Left ventricle myocardium inferior (tissue), 1 donor: Measurements from ENCODE around the gene TNFRSF8. TPM values are rescaled to one million over a fixed set of nuclear protein-coding genes. Genes with fewer than 3 reads are reported as not detected.

Source experiments
- DNase-seq: peaks from one replicate; pipeline ENCODE4 v3.0.0-alpha.2; 2020
- H3K27ac ChIP-seq: fragments of 200-600 bp; replicated peaks from 2 replicates; pipeline ENCODE4 v1.8.0; 2021
- H3K27me3 ChIP-seq: fragments of 200-600 bp; 2 replicates; pipeline ENCODE4 v1.8.0; 2021; ENCODE audit warnings: low read depth
- H3K36me3 ChIP-seq: fragments of 200-600 bp; 2 replicates; pipeline ENCODE4 v1.8.0; 2021
- H3K4me1 ChIP-seq: fragments of 200-600 bp; 2 replicates; pipeline ENCODE4 v1.8.0; 2021
- H3K4me3 ChIP-seq: fragments of 200-600 bp; 2 replicates; pipeline ENCODE4 v1.8.0; 2021; ENCODE audit warnings: mild to moderate bottlenecking, moderate library complexity
- H3K9me3 ChIP-seq: fragments of 200-600 bp; replicated peaks from 2 replicates; pipeline ENCODE4 v1.8.0; 2021
- intact Hi-C: fragments of 100-400 bp; cut with micrococcal nuclease; formaldehyde crosslinking; loops from one replicate; pipeline ENCODE4 v1.11.0; 2022
- total RNA-seq: library from RNA; stranded (reverse); fragmentation: NEBNext Ultra II Directional; extraction: Animal tissue kit (Norgen Biotek cat#: 25700); gene quantifications from one replicate; pipeline ENCODE4 v1.2.1, GENCODE V29; 2021
- TF ChIP-seq, protein P1 (sequence below): fragments of 200-600 bp; IDR thresholded peaks from 2 replicates; pipeline ENCODE4 v1.8.0; 2021; ENCODE audit warnings: antibody characterized with exemption, mild to moderate bottlenecking, borderline replicate concordance
- donor health status: DM: no; HTN: yes; CAD: no; lungs with severe emphysema.

TNFRSF8 gene
- total RNA-seq, 1 donor from 2014 or later: 0.82 TPM

DNA sequence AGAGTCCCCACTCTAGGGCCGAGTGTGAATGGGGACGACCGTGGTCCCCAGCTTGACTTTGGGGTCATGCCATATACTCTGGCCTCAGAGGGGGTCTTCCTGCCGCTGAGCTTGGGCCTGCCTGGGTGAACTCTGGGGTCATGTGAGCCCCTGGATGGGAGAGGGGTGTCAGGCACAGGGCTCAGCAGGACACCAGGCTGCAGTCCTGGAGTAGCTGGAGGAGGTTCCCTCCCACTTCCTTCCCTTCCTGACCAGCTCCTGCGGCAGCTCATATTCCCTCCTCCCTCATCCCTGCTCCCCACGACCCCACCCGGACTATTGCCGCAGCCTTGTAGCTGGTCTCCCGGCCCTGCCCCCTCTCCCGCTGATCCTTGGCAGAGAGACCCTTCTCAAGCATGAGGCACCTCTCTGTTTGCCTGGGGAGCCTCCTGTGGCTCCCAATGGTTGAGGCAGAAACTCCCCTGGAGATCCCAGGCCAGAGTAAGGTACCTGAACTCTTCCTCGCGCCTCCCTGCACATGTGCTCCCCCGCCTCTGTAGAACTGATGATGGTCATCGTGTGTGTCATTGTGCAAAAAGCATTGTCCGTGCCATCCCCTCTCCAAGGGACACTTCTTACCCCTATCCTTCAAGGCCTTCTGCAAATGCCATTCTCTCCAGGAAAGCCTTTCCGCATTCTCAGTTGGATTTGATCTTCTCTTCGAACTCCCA, 105.5 kb downstream of the TNFRSF8 start:
- Histone ChIP-seq H3K4me3 (peak overlapping the region; percentile 94), H3K27me3 (peaks cover 15% of the 10 kb centered on the region), H3K36me3 (no peaks in the 10 kb centered on the region), H3K4me1 (peaks cover 73% of the 10 kb centered on the region), H3K9me3 (no peaks in the 10 kb centered on the region), H3K27ac (peak overlapping the region; percentile 92)
- DNase-seq: no peak
- intact Hi-C loops: no loop called here
- TF ChIP-seq, protein P1, sequence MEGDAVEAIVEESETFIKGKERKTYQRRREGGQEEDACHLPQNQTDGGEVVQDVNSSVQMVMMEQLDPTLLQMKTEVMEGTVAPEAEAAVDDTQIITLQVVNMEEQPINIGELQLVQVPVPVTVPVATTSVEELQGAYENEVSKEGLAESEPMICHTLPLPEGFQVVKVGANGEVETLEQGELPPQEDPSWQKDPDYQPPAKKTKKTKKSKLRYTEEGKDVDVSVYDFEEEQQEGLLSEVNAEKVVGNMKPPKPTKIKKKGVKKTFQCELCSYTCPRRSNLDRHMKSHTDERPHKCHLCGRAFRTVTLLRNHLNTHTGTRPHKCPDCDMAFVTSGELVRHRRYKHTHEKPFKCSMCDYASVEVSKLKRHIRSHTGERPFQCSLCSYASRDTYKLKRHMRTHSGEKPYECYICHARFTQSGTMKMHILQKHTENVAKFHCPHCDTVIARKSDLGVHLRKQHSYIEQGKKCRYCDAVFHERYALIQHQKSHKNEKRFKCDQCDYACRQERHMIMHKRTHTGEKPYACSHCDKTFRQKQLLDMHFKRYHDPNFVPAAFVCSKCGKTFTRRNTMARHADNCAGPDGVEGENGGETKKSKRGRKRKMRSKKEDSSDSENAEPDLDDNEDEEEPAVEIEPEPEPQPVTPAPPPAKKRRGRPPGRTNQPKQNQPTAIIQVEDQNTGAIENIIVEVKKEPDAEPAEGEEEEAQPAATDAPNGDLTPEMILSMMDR: no peak

DNA sequence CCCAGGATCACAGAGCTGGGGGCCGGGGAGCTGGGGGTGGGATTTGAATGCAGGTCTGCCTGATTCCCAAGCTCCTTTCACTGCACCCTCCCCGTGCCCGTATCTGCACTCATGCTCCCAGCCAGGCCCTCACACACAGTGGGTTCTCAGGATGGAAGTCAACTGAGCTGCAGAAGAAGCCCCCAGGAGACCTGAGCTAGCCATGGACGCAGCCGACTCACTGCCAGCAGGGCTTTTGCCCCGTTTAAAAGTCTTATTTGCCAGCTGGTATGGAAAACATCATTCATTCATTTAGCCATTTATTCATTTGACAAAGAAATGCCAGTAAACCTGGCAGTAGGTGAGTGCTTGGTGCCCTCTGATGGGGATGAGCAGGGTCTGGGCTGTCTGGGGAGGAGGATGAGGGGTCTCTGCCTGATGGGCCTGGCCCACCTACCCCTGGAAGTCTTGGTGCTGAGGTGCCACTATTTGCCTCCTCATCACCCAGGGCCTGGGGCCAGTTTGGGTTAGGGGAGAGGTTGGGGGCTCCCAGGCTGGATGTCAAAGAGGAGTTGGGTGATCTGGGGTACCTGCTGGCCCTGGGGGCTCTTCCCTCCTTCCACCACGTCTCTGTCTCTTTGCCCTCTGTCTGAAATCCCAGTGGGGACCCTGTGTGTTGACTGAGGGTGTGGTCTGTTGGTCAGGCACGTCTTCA, 106.5 kb downstream of the TNFRSF8 start:
- H3K4me3 ChIP-seq: peak overlapping the region; percentile 94
- TF ChIP-seq, protein P1: no peak
- no peaks in the 10 kb centered on the region for H3K9me3 ChIP-seq
- H3K27me3 ChIP-seq: peaks cover 15% of the 10 kb centered on the region
- H3K4me1 ChIP-seq: peaks cover 81% of the 10 kb centered on the region
- intact Hi-C loops: no loop called here
- no peaks in the 10 kb centered on the region for H3K36me3 ChIP-seq
- DNase-seq: no peak
- peak overlapping the region; percentile 92 for H3K27ac ChIP-seq

DNA sequence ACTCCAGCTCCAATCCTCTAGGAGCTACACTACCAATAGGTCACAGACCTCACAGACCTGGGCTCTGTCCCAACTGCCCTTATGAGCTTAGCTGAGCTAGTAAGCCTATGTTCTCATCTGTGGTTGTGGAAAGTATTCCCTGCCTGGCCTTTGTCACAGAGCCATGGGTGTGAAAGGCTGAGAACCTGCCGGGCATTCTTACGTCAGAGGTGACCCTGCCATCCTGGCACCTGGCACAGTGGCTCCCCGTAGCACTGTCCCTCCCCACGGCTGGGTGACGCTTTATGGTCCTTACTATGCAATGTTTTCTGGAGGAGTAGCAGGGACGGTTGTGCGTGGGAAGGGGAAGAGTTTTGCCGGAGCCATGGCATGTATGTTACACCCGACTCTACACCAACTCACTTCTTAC, 107.2 kb downstream of the TNFRSF8 start:
- TF ChIP-seq, protein P1: no peak
- no peaks in the 10 kb centered on the region for H3K9me3 ChIP-seq
- H3K27me3 ChIP-seq: peaks cover 15% of the 10 kb centered on the region
- H3K36me3 ChIP-seq: no peaks in the 10 kb centered on the region
- peak overlapping the region; percentile 92 for H3K27ac ChIP-seq
- H3K4me3 ChIP-seq: peak overlapping the region; percentile 94
- H3K4me1 ChIP-seq: peaks cover 88% of the 10 kb centered on the region
- intact Hi-C loops: no loop called here
- DNase-seq: no peak

DNA sequence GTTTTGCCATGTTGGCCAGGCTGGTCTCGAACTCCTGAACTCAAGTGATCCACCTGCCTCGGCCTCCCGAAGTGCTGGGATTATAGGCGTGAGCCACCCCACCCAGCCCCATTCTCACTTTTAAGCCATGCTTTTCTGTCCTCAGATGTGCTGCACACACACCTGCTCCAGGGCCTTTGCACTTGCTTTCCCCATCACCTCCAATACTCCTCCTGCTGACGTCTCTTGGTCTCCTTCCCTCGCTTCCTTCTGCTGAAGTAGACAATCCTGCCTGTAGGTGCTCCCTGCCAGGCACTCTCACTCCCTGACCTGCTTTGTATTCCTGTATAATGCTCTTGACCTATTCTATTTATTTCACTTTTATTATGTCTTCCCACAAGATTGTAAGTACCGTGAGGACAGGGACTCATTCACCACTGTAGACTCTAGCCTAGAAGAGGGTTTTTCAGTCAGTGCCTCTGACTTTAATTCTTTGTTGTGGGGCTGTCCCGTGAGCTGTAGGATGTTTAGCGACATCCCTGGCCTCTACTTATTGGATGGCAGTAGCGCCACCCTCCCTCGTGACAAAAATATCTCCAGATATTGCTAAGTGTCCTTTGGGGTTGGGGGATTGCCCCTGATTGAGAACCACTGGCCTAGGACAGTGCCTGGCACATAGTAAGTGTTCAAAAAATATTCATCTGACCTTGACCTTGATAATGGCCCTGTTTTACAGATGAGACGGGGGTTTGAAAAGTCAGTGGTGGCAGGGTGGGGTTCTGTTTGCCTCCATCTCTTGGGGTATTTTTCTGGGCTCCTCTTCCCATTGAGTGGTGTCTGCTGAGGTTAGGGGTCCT, 108.3 kb downstream of the TNFRSF8 start:
- Histone ChIP-seq H3K27me3 (peaks cover 13% of the 10 kb centered on the region), H3K4me1 (peaks cover 97% of the 10 kb centered on the region), H3K36me3 (no peaks in the 10 kb centered on the region), H3K27ac (peak overlapping the region; percentile 94), H3K4me3 (no peak overlapping the region), H3K9me3 (no peaks in the 10 kb centered on the region)
- DNase-seq: no peak
- TF ChIP-seq, protein P1: no peak
- intact Hi-C loops: no loop called here

DNA sequence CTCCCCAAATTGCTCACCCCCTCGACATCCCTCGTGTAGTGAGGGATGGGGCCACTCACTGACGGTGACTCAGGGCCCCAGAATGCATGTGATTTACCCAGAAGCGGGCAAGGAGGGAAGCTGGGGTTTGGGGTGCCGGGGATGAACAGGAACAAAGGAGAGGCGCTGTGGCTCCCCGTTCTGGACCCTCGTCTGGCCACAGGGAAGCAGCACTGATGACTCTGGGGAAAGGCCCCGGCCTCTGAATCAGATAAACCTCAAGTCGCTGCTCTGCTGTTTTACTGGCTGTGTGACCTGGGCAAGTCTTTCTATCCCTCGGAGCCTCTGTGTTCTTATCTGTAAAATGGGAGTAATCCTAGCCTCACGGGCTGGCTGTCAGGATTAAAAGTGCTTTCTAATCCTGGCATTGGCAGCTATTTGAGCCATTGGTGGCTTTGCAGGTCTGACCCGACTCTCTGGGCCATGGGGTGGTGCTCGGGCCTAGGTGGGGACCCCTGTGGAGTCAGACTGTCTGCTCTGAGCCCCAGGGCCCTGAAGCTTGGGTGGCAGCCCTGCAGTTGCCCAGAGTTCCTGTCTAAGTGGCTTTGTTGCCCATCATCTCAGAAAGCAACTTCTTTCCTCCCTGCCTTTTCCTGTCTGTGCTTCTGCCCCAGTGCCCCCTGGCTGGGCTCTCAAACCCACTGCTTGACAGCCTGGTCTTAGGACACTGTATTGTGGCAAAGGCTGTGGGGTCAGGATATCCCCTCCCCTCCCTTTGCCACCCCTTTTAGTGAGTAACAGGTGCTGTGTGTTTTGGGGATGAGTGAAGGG, 109.1 kb downstream of the TNFRSF8 start:
- Histone ChIP-seq H3K4me3 (peak overlapping the region; percentile 38), H3K27ac (peak overlapping the region; percentile 94), H3K9me3 (no peaks in the 10 kb centered on the region), H3K4me1 (peaks cover 97% of the 10 kb centered on the region), H3K36me3 (no peaks in the 10 kb centered on the region), H3K27me3 (peaks cover 7% of the 10 kb centered on the region)
- TF ChIP-seq, protein P1: no peak
- intact Hi-C loops: no loop called here
- DNase-seq: no peak
